Brain microvascular endothelial cell (primary cell): ENCODE data around the gene ZNF519.
"Not testable (repeated sequence)": the region's sequence is repeated elsewhere in the genome, so short reads cannot be mapped to it uniquely, and the experiment has no call there.

Source experiments
- DNase-seq: peaks from one replicate; pipeline ENCODE4 v3.0.0-alpha.2; 2020
- H3K27ac ChIP-seq: fragments of 250-450 bp; sonication (Bioruptor Pico); 2 replicates; pipeline ENCODE4 v1.5.1; 2020; ENCODE audit warnings: mild to moderate bottlenecking, moderate library complexity
- H3K27me3 ChIP-seq: fragments of 250-450 bp; sonication (Bioruptor Pico); replicated peaks from 2 replicates; pipeline ENCODE4 v1.5.1; 2020; ENCODE audit warnings: mild to moderate bottlenecking
- H3K36me3 ChIP-seq: fragments of 250-450 bp; sonication (Bioruptor Pico); replicated peaks from 2 replicates; pipeline ENCODE4 v1.5.1; 2020; ENCODE audit warnings: mild to moderate bottlenecking
- H3K4me3 ChIP-seq: 2 replicates; pipeline ENCODE4 v1.5.1; 2011; ENCODE audit warnings: low read depth, mild to moderate bottlenecking, control low read depth, low read length, moderate library complexity
- CTCF ChIP-seq: IDR thresholded peaks from 2 replicates; pipeline ENCODE4 v1.5.1; 2011; ENCODE audit warnings: low read depth, mild to moderate bottlenecking, moderate library complexity, low read length, control low read depth, inconsistent platforms; ENCODE audit errors: missing control alignments
- in situ Hi-C: cut with HindIII; loops from 2 replicates; pipeline ENCODE4 v1.10.0; 2017; ENCODE audit warnings: low sequenced_read_pairs, low pct_ligation_motif_present

Gene ZNF519

GRCh38 chr18:14144628-14144895 is 12.3 kb upstream of the ZNF519 start:
- no peak overlapping the region for H3K27ac ChIP-seq
- H3K27me3 ChIP-seq = no peaks in the 10 kb centered on the region
- no peaks in the 10 kb centered on the region for H3K36me3 ChIP-seq
- no peak overlapping the region for H3K4me3 ChIP-seq
- in situ Hi-C loops = no loop called here
- no peak for TF ChIP-seq CTCF
- DNase-seq = no peak

GRCh38 chr18:14143871-14144627 is 11.8 kb upstream of the ZNF519 start:
- H3K4me3 ChIP-seq, DNase-seq, H3K27ac ChIP-seq, H3K27me3 ChIP-seq, in situ Hi-C loops, H3K36me3 ChIP-seq: not testable (repeated sequence)

GRCh38 chr18:14143396-14143795 is 11.2 kb upstream of the ZNF519 start:
- in situ Hi-C loops, H3K27me3 ChIP-seq, H3K36me3 ChIP-seq, H3K4me3 ChIP-seq, H3K27ac ChIP-seq, DNase-seq: not testable (repeated sequence)

GRCh38 chr18:14142177-14142576 is 9.9 kb upstream of the ZNF519 start:
- in situ Hi-C loops, H3K4me3 ChIP-seq, DNase-seq, H3K27ac ChIP-seq, H3K27me3 ChIP-seq, H3K36me3 ChIP-seq: not testable (repeated sequence)

- H3K27ac ChIP-seq, H3K27me3 ChIP-seq, H3K4me3 ChIP-seq, in situ Hi-C loops, DNase-seq, H3K36me3 ChIP-seq: not testable (repeated sequence)
Observed at GRCh38 chr18:14139583-14139982, 7.3 kb upstream of the ZNF519 start.

- H3K36me3 ChIP-seq, H3K27me3 ChIP-seq, H3K4me3 ChIP-seq, H3K27ac ChIP-seq, DNase-seq, in situ Hi-C loops: not testable (repeated sequence)
Observed at GRCh38 chr18:14137971-14138370, 5.7 kb upstream of the ZNF519 start.

- in situ Hi-C loops, DNase-seq, H3K36me3 ChIP-seq, H3K27me3 ChIP-seq, H3K27ac ChIP-seq: not testable (repeated sequence)
- H3K4me3 ChIP-seq = peak overlapping the region; percentile 75
Observed at GRCh38 chr18:14131696-14132270, 452 bp downstream of the ZNF519 start.

DNA sequence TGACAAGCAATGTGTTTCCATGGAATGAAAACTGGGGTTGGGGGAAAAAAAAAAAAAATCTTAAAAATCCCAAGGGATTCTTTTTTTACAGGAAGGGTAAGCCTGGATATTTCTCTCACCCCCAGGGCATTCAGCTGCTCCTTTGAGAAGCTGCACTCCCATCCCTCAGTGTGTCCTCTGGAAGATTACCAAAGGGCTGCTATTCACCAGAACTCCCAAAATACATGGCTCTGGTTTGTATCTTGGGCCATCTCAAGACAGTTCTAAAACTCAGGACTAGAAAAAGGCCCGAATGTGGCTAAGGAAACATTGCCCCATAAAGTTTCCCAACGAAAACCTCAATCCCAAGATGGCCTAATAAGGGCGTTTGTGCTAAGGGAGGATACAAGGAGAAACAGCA is 1.4 kb downstream of the ZNF519 start:
- H3K4me3 ChIP-seq, H3K27me3 ChIP-seq, in situ Hi-C loops, H3K36me3 ChIP-seq, DNase-seq, H3K27ac ChIP-seq: not testable (repeated sequence)

GRCh38 chr18:14124689-14125088 is 7.5 kb downstream of the ZNF519 start:
- Histone ChIP-seq H3K27ac (no peak overlapping the region), H3K27me3 (no peaks in the 10 kb centered on the region), H3K36me3 (no peaks in the 10 kb centered on the region), H3K4me3 (no peak overlapping the region)
- DNase-seq = no peak
- no peak for TF ChIP-seq CTCF
- in situ Hi-C loops = no loop called here
